ENCODE results near the gene PAIP2. TPM values are rescaled to one million over a fixed set of nuclear protein-coding genes. Genes with fewer than 3 reads are reported as not detected.

The PAIP2 gene
- polyA plus RNA-seq, 4 donors = 43.6 to 65.2 (median 57.7) TPM

DNA sequence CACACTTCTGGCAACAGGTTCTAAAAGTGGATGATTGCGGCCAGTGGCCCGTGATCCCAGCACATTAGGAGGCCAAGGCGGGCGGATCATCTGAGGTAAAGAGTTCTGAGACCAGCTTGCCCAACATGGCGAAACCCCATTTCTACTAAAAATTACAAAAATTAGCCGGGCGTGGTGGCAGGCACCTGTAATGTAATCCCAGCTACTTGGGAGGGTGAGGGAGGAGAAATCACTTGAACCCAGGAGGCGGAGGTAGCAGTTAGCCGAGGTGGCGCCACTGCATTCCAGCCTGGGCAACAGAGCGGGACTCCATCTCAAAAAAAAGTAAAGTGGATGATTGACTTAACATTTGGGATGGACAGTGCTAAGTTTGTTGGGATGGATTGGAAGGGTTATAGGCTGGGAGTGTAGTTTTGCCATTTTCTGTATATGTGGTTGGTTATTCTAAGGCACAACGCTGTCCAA, 44.8 kb upstream of the PAIP2 start:
- Histone ChIP-seq H3K4me3 (ENCODE audit: low read depth in 1 of 3, low read length in 3 of 3) (no peak overlapping the region), H3K9me3 (ENCODE audit: control insufficient read depth in 2 of 2, insufficient read depth in 1 of 2, low read depth in 1 of 2, low read length in 1 of 2) (no peaks in the 10 kb centered on the region), H3K27me3 (ENCODE audit: control insufficient read depth in 3 of 3, insufficient read depth in 3 of 3, low read length in 3 of 3) (no peaks in the 10 kb centered on the region), H3K27ac (ENCODE audit: low read depth in 1 of 3, low read length in 2 of 3) (no peak overlapping the region), H3K36me3 (ENCODE audit: control insufficient read depth in 3 of 3, insufficient read depth in 2 of 3, low read depth in 1 of 3, low read length in 3 of 3) (peaks cover 0 to 6% (median 0%) of the 10 kb centered on the region in 3 donors), H3K4me1 (ENCODE audit: control insufficient read depth in 3 of 3, insufficient read depth in 2 of 3, low read depth in 1 of 3, low read length in 2 of 3) (peaks cover 0 to 30% (median 18%) of the 10 kb centered on the region in 3 donors)
- DNase-seq (no peak), FAIRE-seq (no peak)
- 69 to 73% (median 73%) methylated on average over 12 of the region's 12 CpGs for WGBS, 3 donors

DNA sequence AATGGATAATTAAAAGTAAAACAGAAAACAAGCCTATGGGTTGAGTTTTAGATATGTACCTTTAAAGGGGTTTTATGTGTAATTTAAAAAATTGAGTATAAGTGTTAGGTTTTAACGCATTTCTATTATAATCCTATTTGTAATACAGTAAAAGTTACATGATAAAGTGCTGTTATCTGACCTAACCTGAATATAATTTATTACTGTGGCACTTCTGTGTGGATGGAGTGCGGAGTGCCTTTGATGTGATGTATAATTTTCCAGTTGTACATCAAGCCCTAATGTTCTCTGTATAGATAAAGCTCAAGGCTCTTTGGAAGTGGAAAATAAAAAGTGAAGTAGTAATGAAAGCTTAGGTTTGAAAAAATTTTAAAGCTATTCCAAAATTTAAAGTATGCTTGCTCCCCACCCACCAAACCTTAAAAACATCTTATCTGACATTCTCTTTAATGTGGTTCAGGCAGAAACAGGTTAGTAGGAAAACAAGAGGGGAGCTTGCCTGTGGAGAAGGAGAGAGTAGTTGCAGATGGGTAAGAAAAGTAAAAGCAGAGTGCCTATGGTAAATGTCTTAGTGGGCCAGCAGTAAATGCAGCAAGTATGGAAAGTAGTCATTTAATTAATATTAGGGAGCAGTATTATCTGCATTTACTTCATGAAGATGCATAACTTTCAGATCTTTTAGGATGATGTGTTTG, 44.1 kb upstream of the PAIP2 start:
- no peaks in the 10 kb centered on the region for H3K9me3 ChIP-seq (ENCODE audit: control insufficient read depth in 2 of 2, insufficient read depth in 1 of 2, low read depth in 1 of 2, low read length in 1 of 2)
- no peak overlapping the region for H3K4me3 ChIP-seq (ENCODE audit: low read depth in 1 of 3, low read length in 3 of 3)
- no peaks in the 10 kb centered on the region for H3K27me3 ChIP-seq (ENCODE audit: control insufficient read depth in 3 of 3, insufficient read depth in 3 of 3, low read length in 3 of 3)
- H3K4me1 ChIP-seq (ENCODE audit: control insufficient read depth in 3 of 3, insufficient read depth in 2 of 3, low read depth in 1 of 3, low read length in 2 of 3) = peaks cover 0 to 30% (median 18%) of the 10 kb centered on the region in 3 donors
- peak in 1 of 2 donors; percentile 14 for DNase-seq
- FAIRE-seq = no peak
- WGBS, 3 donors = 13 to 62% (median 29%) methylated on average over 2 of the region's 2 CpGs
- peaks cover 0 to 9% (median 0%) of the 10 kb centered on the region in 3 donors for H3K36me3 ChIP-seq (ENCODE audit: control insufficient read depth in 3 of 3, insufficient read depth in 2 of 3, low read depth in 1 of 3, low read length in 3 of 3)
- H3K27ac ChIP-seq (ENCODE audit: low read depth in 1 of 3, low read length in 2 of 3) = no peak overlapping the region

DNA sequence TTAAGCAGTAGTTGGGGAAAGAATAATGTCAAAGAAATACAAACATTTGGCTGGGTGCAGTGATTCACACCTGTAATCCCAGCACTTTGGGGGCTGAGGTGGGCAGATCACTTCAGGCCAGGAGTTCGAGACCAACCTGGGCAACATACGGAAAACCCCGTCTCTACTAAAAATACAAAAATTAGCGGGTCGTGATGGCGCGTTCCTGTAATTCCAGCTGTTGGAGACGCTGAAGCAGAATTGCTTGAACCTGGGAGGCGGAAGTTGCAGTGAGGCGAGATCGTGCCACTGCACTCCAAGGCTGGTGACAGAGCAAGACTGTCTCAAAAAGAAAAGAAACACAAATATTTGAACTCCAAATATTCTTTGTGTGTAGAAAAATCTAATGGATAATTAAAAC, 43.4 kb upstream of the PAIP2 start:
- Histone ChIP-seq H3K9me3 (ENCODE audit: control insufficient read depth in 2 of 2, insufficient read depth in 1 of 2, low read depth in 1 of 2, low read length in 1 of 2) (no peaks in the 10 kb centered on the region), H3K27ac (ENCODE audit: low read depth in 1 of 3, low read length in 2 of 3) (peak overlapping the region in 1 of 3 donors; percentile 27), H3K4me3 (ENCODE audit: low read depth in 1 of 3, low read length in 3 of 3) (no peak overlapping the region), H3K36me3 (ENCODE audit: control insufficient read depth in 3 of 3, insufficient read depth in 2 of 3, low read depth in 1 of 3, low read length in 3 of 3) (peaks cover 0 to 9% (median 0%) of the 10 kb centered on the region in 3 donors), H3K4me1 (ENCODE audit: control insufficient read depth in 3 of 3, insufficient read depth in 2 of 3, low read depth in 1 of 3, low read length in 2 of 3) (peaks cover 0 to 30% (median 14%) of the 10 kb centered on the region in 3 donors), H3K27me3 (ENCODE audit: control insufficient read depth in 3 of 3, insufficient read depth in 3 of 3, low read length in 3 of 3) (no peaks in the 10 kb centered on the region)
- WGBS, 3 donors = 39 to 56% (median 40%) methylated on average over 11 of the region's 11 CpGs
- no peak for DNase-seq
- FAIRE-seq = no peak

DNA sequence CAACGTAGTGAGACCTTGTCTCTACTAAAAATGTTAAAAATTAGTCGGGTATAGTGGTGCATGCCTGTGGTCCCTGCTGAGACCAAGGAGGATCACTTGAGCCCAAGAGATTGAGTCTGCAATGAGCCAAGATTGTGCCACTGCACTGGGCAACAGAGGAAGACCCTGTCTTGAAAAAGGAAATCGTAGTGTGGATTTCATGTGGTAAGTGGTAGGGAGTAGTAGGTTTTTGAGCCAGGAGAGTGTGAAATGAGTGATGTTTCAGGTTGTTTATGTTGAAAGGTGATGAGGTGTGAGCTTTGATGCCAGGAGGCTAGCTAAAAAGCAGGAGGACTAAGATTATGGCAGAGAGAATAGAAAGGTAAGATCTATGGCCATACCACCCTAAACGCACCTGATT, 42.2 kb upstream of the PAIP2 start:
- Histone ChIP-seq H3K27ac (ENCODE audit: low read depth in 1 of 3, low read length in 2 of 3) (no peak overlapping the region), H3K27me3 (ENCODE audit: control insufficient read depth in 3 of 3, insufficient read depth in 3 of 3, low read length in 3 of 3) (no peaks in the 10 kb centered on the region), H3K4me1 (ENCODE audit: control insufficient read depth in 3 of 3, insufficient read depth in 2 of 3, low read depth in 1 of 3, low read length in 2 of 3) (peaks cover 0 to 30% (median 14%) of the 10 kb centered on the region in 3 donors), H3K9me3 (ENCODE audit: control insufficient read depth in 2 of 2, insufficient read depth in 1 of 2, low read depth in 1 of 2, low read length in 1 of 2) (no peaks in the 10 kb centered on the region), H3K4me3 (ENCODE audit: low read depth in 1 of 3, low read length in 3 of 3) (no peak overlapping the region), H3K36me3 (ENCODE audit: control insufficient read depth in 3 of 3, insufficient read depth in 2 of 3, low read depth in 1 of 3, low read length in 3 of 3) (peaks cover 0 to 12% (median 0%) of the 10 kb centered on the region in 3 donors)
- 36 to 46% (median 45%) methylated on average over 4 of the region's 4 CpGs for WGBS, 3 donors
- DNase-seq (no peak), FAIRE-seq (no peak)

DNA sequence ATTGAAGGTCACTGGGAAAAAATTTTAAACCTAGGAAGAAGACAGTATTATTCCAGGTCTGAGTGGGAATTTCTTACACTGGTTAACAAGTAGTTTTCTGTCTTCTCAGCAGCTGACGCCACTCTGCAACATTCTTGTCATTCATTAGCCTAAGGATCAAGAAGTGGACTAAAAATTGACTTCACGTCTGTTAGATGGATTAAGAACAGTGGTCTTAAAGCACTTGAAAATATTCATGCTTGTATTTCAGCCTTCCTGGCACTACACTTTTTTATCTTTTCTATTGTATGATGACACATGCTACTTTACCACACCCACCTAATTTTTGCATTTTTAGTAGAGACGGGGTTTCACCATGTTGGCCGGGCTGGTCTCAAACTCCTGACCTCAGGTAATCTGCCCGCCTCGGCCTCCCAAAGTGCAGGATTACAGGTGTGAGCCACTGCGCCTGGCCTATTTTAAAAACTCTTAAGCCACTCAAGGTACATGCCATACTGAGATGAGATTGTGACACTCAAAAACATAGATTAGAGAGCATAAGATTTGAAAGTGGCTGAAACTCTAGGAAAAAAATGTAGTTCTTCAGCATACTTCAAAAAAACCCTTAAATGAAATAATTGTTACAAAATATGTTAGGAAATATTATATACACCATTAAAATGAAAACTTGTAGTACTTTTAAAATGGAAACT, 39.7 kb upstream of the PAIP2 start:
- 55 to 60% (median 58%) methylated on average over 7 of the region's 7 CpGs for WGBS, 3 donors
- H3K36me3 ChIP-seq (ENCODE audit: control insufficient read depth in 3 of 3, insufficient read depth in 2 of 3, low read depth in 1 of 3, low read length in 3 of 3) = peaks cover 0 to 8% (median 0%) of the 10 kb centered on the region in 3 donors
- no peak for FAIRE-seq
- H3K27me3 ChIP-seq (ENCODE audit: control insufficient read depth in 3 of 3, insufficient read depth in 3 of 3, low read length in 3 of 3) = no peaks in the 10 kb centered on the region
- peaks cover 0 to 24% (median 5%) of the 10 kb centered on the region in 3 donors for H3K4me1 ChIP-seq (ENCODE audit: control insufficient read depth in 3 of 3, insufficient read depth in 2 of 3, low read depth in 1 of 3, low read length in 2 of 3)
- no peaks in the 10 kb centered on the region for H3K9me3 ChIP-seq (ENCODE audit: control insufficient read depth in 2 of 2, insufficient read depth in 1 of 2, low read depth in 1 of 2, low read length in 1 of 2)
- no peak overlapping the region for H3K27ac ChIP-seq (ENCODE audit: low read depth in 1 of 3, low read length in 2 of 3)
- no peak for DNase-seq
- H3K4me3 ChIP-seq (ENCODE audit: low read depth in 1 of 3, low read length in 3 of 3) = no peak overlapping the region

DNA sequence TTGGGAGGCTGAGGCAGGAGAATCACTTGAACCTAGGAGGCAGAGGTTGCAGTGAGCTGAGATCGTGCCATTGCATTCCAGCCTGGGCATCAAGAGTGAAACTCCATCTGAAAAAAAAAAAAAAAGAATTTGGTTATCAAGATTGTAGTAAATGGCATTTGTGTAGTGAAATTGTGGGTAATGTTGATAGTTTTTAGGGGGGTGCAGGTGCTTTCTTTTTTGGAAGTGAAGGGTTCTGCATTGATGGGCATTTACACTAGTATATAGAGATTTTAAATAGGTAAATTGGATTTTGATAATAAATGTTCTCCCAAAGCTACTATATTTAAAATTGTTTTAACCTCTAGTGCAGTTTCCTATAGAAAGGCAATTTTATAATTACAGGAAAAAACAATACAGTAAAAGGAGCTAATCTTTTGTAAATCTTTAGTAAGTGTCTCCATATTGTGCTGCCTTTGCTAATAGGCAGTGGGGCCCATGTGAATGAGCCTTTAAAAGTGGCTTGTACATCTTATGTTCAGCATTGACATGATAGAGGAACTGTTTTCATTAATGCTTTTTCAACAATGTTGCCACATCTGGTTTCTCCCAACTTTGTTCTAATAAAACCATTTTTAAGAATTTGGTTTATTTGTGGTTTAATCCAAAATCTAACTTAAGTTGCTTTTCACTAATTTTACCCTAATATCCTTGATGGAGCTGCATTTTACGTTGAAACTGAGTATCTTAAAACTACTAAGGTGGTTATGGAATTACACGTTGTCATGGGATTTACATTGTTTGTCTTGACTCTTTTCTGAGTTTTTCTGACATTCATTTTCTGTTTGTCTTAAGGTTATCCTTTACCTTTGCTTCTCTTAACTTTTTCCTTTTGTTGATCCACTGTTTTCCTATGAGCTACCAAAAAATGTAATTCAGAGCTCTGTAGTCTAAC, 37.0 kb upstream of the PAIP2 start:
- FAIRE-seq (no peak), DNase-seq (no peak)
- no peak overlapping the region for H3K27ac ChIP-seq (ENCODE audit: low read depth in 1 of 3, low read length in 2 of 3)
- H3K27me3 ChIP-seq (ENCODE audit: control insufficient read depth in 3 of 3, insufficient read depth in 3 of 3, low read length in 3 of 3) = no peaks in the 10 kb centered on the region
- peaks cover 0 to 7% (median 0%) of the 10 kb centered on the region in 3 donors for H3K4me1 ChIP-seq (ENCODE audit: control insufficient read depth in 3 of 3, insufficient read depth in 2 of 3, low read depth in 1 of 3, low read length in 2 of 3)
- 30 to 39% (median 32%) methylated on average over 3 of the region's 3 CpGs for WGBS, 3 donors
- no peak overlapping the region for H3K4me3 ChIP-seq (ENCODE audit: low read depth in 1 of 3, low read length in 3 of 3)
- H3K9me3 ChIP-seq (ENCODE audit: control insufficient read depth in 2 of 2, insufficient read depth in 1 of 2, low read depth in 1 of 2, low read length in 1 of 2) = no peaks in the 10 kb centered on the region
- peaks cover 0 to 8% (median 0%) of the 10 kb centered on the region in 3 donors for H3K36me3 ChIP-seq (ENCODE audit: control insufficient read depth in 3 of 3, insufficient read depth in 2 of 3, low read depth in 1 of 3, low read length in 3 of 3)

DNA sequence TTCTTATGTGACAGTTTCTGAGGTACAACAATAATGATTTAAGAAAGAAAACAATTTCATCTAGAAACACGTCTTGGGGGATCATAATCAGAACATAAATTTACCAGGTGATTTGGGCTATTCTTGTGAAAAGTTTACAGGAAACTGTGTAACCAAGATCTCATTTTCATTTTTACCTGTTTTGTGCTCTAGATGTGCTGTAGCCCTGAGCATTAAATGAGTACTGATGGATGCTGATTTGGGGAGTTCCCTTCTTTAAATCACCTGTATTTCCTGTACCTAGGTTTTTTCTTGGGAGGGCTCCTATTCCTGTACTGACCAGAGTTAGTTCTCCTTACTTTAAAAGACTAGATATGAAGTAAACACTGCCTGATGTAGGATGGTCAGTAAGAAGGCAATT, 35.5 kb upstream of the PAIP2 start:
- peaks cover 0 to 8% (median 0%) of the 10 kb centered on the region in 3 donors for H3K36me3 ChIP-seq (ENCODE audit: control insufficient read depth in 3 of 3, insufficient read depth in 2 of 3, low read depth in 1 of 3, low read length in 3 of 3)
- no peak overlapping the region for H3K4me3 ChIP-seq (ENCODE audit: low read depth in 1 of 3, low read length in 3 of 3)
- 19 to 24% (median 23%) methylated on average over 1 of the region's 1 CpG for WGBS, 3 donors
- DNase-seq (no peak), FAIRE-seq (no peak)
- H3K27ac ChIP-seq (ENCODE audit: low read depth in 1 of 3, low read length in 2 of 3) = no peak overlapping the region
- peaks cover 0 to 6% (median 0%) of the 10 kb centered on the region in 3 donors for H3K4me1 ChIP-seq (ENCODE audit: control insufficient read depth in 3 of 3, insufficient read depth in 2 of 3, low read depth in 1 of 3, low read length in 2 of 3)
- no peaks in the 10 kb centered on the region for H3K9me3 ChIP-seq (ENCODE audit: control insufficient read depth in 2 of 2, insufficient read depth in 1 of 2, low read depth in 1 of 2, low read length in 1 of 2)
- no peaks in the 10 kb centered on the region for H3K27me3 ChIP-seq (ENCODE audit: control insufficient read depth in 3 of 3, insufficient read depth in 3 of 3, low read length in 3 of 3)

All from small intestine (tissue), 7 donors.